Psoas muscle (tissue), 8 donors: ENCODE results near the gene VMP1. TPM values are rescaled to one million over a fixed set of nuclear protein-coding genes. Genes with fewer than 3 reads are reported as not detected.

ENCODE experiments used
- ATAC-seq, 4 donors: fragments of 200-7000 bp; cut with Tn5 transposase; one replicate each; pipeline ENCODE4 v1.9.1; 2020; ENCODE audit warnings: moderate library complexity in 3 of 4, mild to moderate bottlenecking in 2 of 4
- DNase-seq, 2 donors: peaks; one replicate each; pipeline ENCODE4 v3.0.0-alpha.2; 2020
- H3K27ac ChIP-seq: fragments of 200-600 bp; one replicate; pipeline ENCODE4 v1.8.0; 2022
- H3K27me3 ChIP-seq, 3 donors: fragments of 200-600 bp in 1 of 3; one replicate each; pipeline versions ENCODE4 v1.6.1 to v1.8.0; 2013 to 2022; ENCODE audit warnings: low read length in 2 of 3, mild to moderate bottlenecking in 2 of 3, moderate library complexity in 1 of 3; ENCODE audit not compliant: insufficient read depth in 3 of 3
- H3K36me3 ChIP-seq, 2 donors: fragments of 200-600 bp in 1 of 2; one replicate each; pipeline versions ENCODE4 v1.6.1 to v1.8.0; 2013 to 2022; ENCODE audit warnings: low read depth in 1 of 2, mild to moderate bottlenecking in 1 of 2, moderate library complexity in 1 of 2; ENCODE audit not compliant: insufficient read depth in 1 of 2
- H3K4me1 ChIP-seq: fragments of 200-600 bp; one replicate; pipeline ENCODE4 v1.8.0; 2022
- H3K4me3 ChIP-seq: fragments of 200-600 bp; one replicate; pipeline ENCODE4 v1.8.0; 2022; ENCODE audit warnings: mild to moderate bottlenecking
- H3K9me3 ChIP-seq: fragments of 200-600 bp; one replicate; pipeline ENCODE4 v1.8.0; 2022
- WGBS, 3 donors: extraction: QIAGEN DNeasy Blood & Tissue Kit; methylation state at CpG; one replicate each; pipeline versions ENCODE4 v1.1.6 to v1.1.7; 2013; 5-methylcytosine and 5-hydroxymethylcytosine counted together
- intact Hi-C, 2 donors: fragments of 100-400 bp; cut with DNase I; formaldehyde crosslinking; loops; one replicate each; pipeline versions ENCODE4 v1.11.0 to v1.14.2; 2022
- polyA plus RNA-seq, 3 donors: library from polyadenylated mRNA; stranded (reverse); fragments of 200-250 nt; gene quantifications; one replicate each; pipeline ENCODE4 v1.2.3, GENCODE V29; 2013
- total RNA-seq, 4 donors: library from RNA; stranded (reverse); fragmentation: NEBNext Ultra II Directional in 2 of 4; extraction: Animal tissue kit (Norgen Biotek cat#: 25700) in 2 of 4; gene quantifications; one replicate each; pipeline versions ENCODE4 v1.2.1 to v1.2.4, GENCODE V29; 2021 to 2023
- TF ChIP-seq, protein P1 (sequence below): fragments of 200-600 bp; IDR thresholded peaks from one replicate; pipeline ENCODE4 v1.8.0; 2022; ENCODE audit warnings: antibody characterized with exemption
- donor health status: healthy with polysubstance abuse.
- donor health status: DM: no; HTN: no; CAD: no; lungs with moderate emphysema.
- donor health status: Bipolar disorder and iron deficiency.
- donor health status: healthy.
- donor health status: DM: yes; HTN: yes; CAD: no.
- donor health status: DM: no; HTN: no; CAD: no.
- donor health status: DM: no; HTN: no; CAD: no.
- donor health status: DM: yes; HTN: yes; CAD: no.

Gene VMP1
- total and polyA plus RNA-seq, 7 donors: 31.3 to 115 (median 60.5) TPM

DNA sequence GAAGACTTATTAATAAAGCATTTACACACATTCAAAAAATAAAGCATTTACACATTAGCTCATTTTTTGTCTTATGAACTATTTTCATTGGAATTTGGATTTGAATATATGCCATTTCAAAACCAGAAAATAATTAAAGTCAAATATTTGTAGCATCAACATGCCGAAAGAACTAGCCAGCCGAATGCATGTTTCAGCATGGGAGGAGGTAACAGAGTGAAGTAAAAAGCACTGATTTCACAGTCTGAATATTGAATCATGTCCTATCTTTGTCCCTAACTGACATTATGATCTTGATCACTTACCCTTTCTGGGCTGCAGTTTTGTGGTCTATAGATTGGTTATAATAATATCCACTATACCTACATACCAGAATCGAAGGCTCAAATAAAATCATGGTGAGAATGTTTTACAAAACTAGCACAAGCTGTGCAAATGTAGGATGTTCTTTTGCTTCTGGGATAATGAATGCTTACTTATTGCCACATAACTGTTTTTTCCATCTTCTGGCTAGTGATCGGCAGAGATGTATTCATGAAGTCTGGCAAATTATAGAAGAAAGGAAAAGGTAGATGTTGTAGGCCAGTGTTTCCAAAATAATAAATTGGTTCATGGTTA, 100.5 kb downstream of the VMP1 start:
- no peaks in the 10 kb centered on the region for H3K4me1 ChIP-seq
- no peak overlapping the region for H3K4me3 ChIP-seq
- DNase-seq (no peak), ATAC-seq (peak in 1 of 4 donors; percentile 63)
- TF ChIP-seq, protein P1, sequence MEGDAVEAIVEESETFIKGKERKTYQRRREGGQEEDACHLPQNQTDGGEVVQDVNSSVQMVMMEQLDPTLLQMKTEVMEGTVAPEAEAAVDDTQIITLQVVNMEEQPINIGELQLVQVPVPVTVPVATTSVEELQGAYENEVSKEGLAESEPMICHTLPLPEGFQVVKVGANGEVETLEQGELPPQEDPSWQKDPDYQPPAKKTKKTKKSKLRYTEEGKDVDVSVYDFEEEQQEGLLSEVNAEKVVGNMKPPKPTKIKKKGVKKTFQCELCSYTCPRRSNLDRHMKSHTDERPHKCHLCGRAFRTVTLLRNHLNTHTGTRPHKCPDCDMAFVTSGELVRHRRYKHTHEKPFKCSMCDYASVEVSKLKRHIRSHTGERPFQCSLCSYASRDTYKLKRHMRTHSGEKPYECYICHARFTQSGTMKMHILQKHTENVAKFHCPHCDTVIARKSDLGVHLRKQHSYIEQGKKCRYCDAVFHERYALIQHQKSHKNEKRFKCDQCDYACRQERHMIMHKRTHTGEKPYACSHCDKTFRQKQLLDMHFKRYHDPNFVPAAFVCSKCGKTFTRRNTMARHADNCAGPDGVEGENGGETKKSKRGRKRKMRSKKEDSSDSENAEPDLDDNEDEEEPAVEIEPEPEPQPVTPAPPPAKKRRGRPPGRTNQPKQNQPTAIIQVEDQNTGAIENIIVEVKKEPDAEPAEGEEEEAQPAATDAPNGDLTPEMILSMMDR: no peak
- H3K36me3 ChIP-seq: peaks cover 0 to 18% of the 10 kb centered on the region in 2 donors
- H3K27ac ChIP-seq: peak overlapping the region; percentile 14
- no peaks in the 10 kb centered on the region for H3K9me3 ChIP-seq
- H3K27me3 ChIP-seq: no peaks in the 10 kb centered on the region
- WGBS, 3 donors: 87 to 93% (median 91%) methylated on average over 4 of the region's 4 CpGs
- intact Hi-C loops: no loop called here

DNA sequence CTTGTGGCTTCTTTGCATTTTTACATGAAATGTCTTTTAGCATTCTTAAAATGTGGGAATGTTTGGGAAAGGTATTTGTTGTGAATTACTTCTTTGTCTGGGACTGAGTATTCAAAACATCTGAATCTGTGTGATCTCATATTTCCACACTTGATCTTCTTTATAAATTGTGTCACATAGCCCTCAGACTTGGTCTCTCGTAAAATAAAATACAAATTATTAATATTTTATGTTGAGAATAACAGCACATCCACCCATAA, 103.4 kb downstream of the VMP1 start:
- no peaks in the 10 kb centered on the region for H3K27me3 ChIP-seq
- peaks cover 5% of the 10 kb centered on the region for H3K4me1 ChIP-seq
- intact Hi-C loops: no loop called here
- TF ChIP-seq, protein P1: no peak
- H3K36me3 ChIP-seq: peaks cover 0 to 31% of the 10 kb centered on the region in 2 donors
- no peaks in the 10 kb centered on the region for H3K9me3 ChIP-seq
- ATAC-seq (no peak), DNase-seq (no peak)
- H3K4me3 ChIP-seq: no peak overlapping the region
- WGBS, 3 donors: 95 to 100% (median 97%) methylated on average over 1 of the region's 1 CpG
- no peak overlapping the region for H3K27ac ChIP-seq

DNA sequence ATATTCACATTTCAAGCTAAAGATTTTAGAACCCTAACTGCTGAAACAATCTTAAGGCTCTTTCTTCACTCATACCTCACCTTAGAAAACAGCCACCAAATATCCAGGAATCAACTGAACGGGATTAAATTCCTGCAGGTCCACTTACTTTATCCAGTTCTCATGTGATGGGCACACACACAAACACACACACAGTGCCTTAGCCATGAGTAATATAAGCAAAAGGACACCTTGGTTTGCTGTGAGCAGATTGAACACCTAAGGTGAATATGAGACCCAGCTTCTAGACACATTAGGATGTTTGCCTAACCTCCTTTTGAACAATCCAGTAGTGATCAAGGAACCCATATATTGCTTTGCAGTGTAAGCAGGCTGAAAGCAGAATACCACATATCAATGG, 103.8 kb downstream of the VMP1 start:
- intact Hi-C loops: no loop called here
- Histone ChIP-seq H3K9me3 (no peaks in the 10 kb centered on the region), H3K27me3 (no peaks in the 10 kb centered on the region), H3K36me3 (peaks cover 0 to 31% of the 10 kb centered on the region in 2 donors), H3K4me1 (peaks cover 5% of the 10 kb centered on the region), H3K27ac (no peak overlapping the region), H3K4me3 (no peak overlapping the region)
- ATAC-seq (no peak), DNase-seq (no peak)
- TF ChIP-seq, protein P1: no peak
- 87 to 96% (median 92%) methylated on average over 1 of the region's 1 CpG for WGBS, 3 donors

DNA sequence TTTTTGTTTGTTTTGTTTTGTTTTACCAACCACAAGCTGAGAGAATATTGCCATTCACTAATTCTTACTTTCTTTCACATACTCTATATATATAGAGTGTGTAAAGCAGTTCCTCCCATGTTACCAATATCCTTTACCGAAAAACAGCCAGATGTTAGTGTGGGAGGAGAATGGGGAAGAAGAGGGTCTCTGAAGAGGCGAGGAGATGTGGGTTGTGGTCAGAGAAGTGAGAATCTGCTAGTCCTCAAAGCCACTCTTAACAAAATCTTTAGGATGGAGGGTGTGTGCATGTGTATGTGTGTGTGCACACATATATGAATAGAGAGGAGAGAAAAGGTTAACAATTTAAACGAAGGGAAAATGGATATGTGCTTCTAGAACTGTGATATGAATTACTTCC, 104.7 kb downstream of the VMP1 start:
- intact Hi-C loops: no loop called here
- WGBS, 3 donors: 88 to 96% (median 91%) methylated on average over 3 of the region's 3 CpGs
- H3K4me1 ChIP-seq: peaks cover 5% of the 10 kb centered on the region
- ATAC-seq: no peak
- no peaks in the 10 kb centered on the region for H3K9me3 ChIP-seq
- no peak overlapping the region for H3K27ac ChIP-seq
- no peak for DNase-seq
- TF ChIP-seq, protein P1: no peak
- H3K36me3 ChIP-seq: peaks cover 0 to 31% of the 10 kb centered on the region in 2 donors
- no peaks in the 10 kb centered on the region for H3K27me3 ChIP-seq
- H3K4me3 ChIP-seq: no peak overlapping the region

DNA sequence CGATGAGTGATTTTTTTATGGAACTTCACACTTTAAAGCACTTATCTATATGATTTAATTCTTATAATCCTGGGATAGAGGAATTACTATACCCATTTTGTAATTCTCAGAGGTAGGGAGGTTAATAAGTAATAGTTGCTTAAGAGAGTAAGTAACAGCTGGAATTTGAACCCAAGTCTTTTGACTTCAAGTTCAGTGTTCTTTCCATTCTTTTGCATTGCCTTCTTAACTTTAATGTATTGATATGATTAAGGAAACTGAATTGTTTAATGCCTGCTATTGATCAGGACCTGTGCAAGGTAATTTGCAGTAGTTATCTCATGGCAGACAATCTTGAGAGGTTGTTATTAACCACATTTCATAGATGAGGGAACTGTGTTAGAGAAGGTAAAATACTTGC, 106.8 kb downstream of the VMP1 start:
- no peak for DNase-seq
- Histone ChIP-seq H3K9me3 (no peaks in the 10 kb centered on the region), H3K27me3 (no peaks in the 10 kb centered on the region), H3K27ac (peak overlapping the region; percentile 31), H3K36me3 (peaks cover 0 to 42% of the 10 kb centered on the region in 2 donors), H3K4me3 (no peak overlapping the region), H3K4me1 (peaks cover 5% of the 10 kb centered on the region)
- peak in 1 of 4 donors; percentile 33 for ATAC-seq
- WGBS, 3 donors: 98 to 100% (median 100%) methylated on average over 1 of the region's 1 CpG
- TF ChIP-seq, protein P1: no peak
- intact Hi-C loops: no loop called here
